Mucosa of rectum (tissue), 2 donors: ENCODE results near the gene LPA.
"Not testable (repeated sequence)": the region's sequence is repeated elsewhere in the genome, so short reads cannot be mapped to it uniquely, and the experiment has no call there.

Experiments
- H3K27ac ChIP-seq, 2 donors: one replicate each; pipeline ENCODE4 v1.7.0; 2013; ENCODE audit warnings: inconsistent platforms in 2 of 2, low read depth in 2 of 2, low read length in 2 of 2
- H3K27me3 ChIP-seq, 2 donors: one replicate each; pipeline ENCODE4 v1.7.0; 2013; ENCODE audit warnings: low read length in 2 of 2; ENCODE audit not compliant: control insufficient read depth in 2 of 2, insufficient read depth in 2 of 2
- H3K36me3 ChIP-seq, 2 donors: one replicate each; pipeline ENCODE4 v1.7.0; 2013; ENCODE audit warnings: low read length in 2 of 2; ENCODE audit not compliant: control insufficient read depth in 2 of 2, insufficient read depth in 2 of 2
- H3K4me1 ChIP-seq, 2 donors: one replicate each; pipeline ENCODE4 v1.7.0; 2013; ENCODE audit warnings: low read length in 2 of 2, mild to moderate bottlenecking in 1 of 2; ENCODE audit not compliant: control insufficient read depth in 2 of 2, insufficient read depth in 2 of 2
- H3K4me3 ChIP-seq, 2 donors: one replicate each; pipeline ENCODE4 v1.7.0; 2013; ENCODE audit warnings: low read length in 2 of 2
- H3K9ac ChIP-seq, 2 donors: one replicate each; pipeline ENCODE4 v1.7.0; 2013; ENCODE audit warnings: low read length in 2 of 2, low read depth in 1 of 2, mild to moderate bottlenecking in 1 of 2
- H3K9me3 ChIP-seq, 2 donors: one replicate each; pipeline ENCODE4 v1.7.0; 2013; ENCODE audit warnings: low read length in 2 of 2; ENCODE audit not compliant: control insufficient read depth in 2 of 2
- donor health status: healthy.
- donor health status: Normal muscosa, but diverticular disease.

LPA gene

GRCh38 chr6:160578515-160578914, 85.6 kb downstream of the LPA start:
- not testable (repeated sequence) for H3K4me1 ChIP-seq, H3K27ac ChIP-seq, H3K4me3 ChIP-seq, H3K27me3 ChIP-seq, H3K9me3 ChIP-seq, H3K36me3 ChIP-seq, H3K9ac ChIP-seq

- Histone ChIP-seq H3K9me3 (no peaks in the 10 kb centered on the region), H3K4me3 (no peak overlapping the region), H3K27ac (no peak overlapping the region), H3K9ac (no peak overlapping the region), H3K4me1 (no peaks in the 10 kb centered on the region), H3K27me3 (no peaks in the 10 kb centered on the region), H3K36me3 (no peaks in the 10 kb centered on the region)
These were observed 90.1 kb downstream of the LPA start for GRCh38 chr6:160573943-160574342.

- not testable (repeated sequence) for H3K36me3 ChIP-seq, H3K27ac ChIP-seq, H3K4me3 ChIP-seq, H3K9ac ChIP-seq, H3K27me3 ChIP-seq, H3K4me1 ChIP-seq, H3K9me3 ChIP-seq
These were observed 92.9 kb downstream of the LPA start for GRCh38 chr6:160571201-160571600.

GRCh38 chr6:160544802-160545201, 119.3 kb downstream of the LPA start:
- H3K4me1 ChIP-seq = no peaks in the 10 kb centered on the region
- H3K4me3 ChIP-seq = no peak overlapping the region
- no peak overlapping the region for H3K9ac ChIP-seq
- no peaks in the 10 kb centered on the region for H3K27me3 ChIP-seq
- no peak overlapping the region for H3K27ac ChIP-seq
- H3K9me3 ChIP-seq = no peaks in the 10 kb centered on the region
- H3K36me3 ChIP-seq = no peaks in the 10 kb centered on the region

- Histone ChIP-seq H3K4me3 (no peak overlapping the region), H3K36me3 (no peaks in the 10 kb centered on the region), H3K4me1 (no peaks in the 10 kb centered on the region), H3K27me3 (no peaks in the 10 kb centered on the region), H3K9me3 (no peaks in the 10 kb centered on the region), H3K9ac (no peak overlapping the region), H3K27ac (no peak overlapping the region)
These were observed 128.8 kb downstream of the LPA start for GRCh38 chr6:160535270-160535669.

GRCh38 chr6:160534050-160534696, 129.9 kb downstream of the LPA start:
- H3K9me3 ChIP-seq = no peaks in the 10 kb centered on the region
- H3K27ac ChIP-seq = no peak overlapping the region
- no peak overlapping the region for H3K9ac ChIP-seq
- H3K4me3 ChIP-seq = peak overlapping the region in 1 of 2 donors; percentile 23
- H3K27me3 ChIP-seq = no peaks in the 10 kb centered on the region
- H3K4me1 ChIP-seq = no peaks in the 10 kb centered on the region
- H3K36me3 ChIP-seq = no peaks in the 10 kb centered on the region

GRCh38 chr6:160532315-160532714, 131.8 kb downstream of the LPA start:
- Histone ChIP-seq H3K4me1 (no peaks in the 10 kb centered on the region), H3K27me3 (no peaks in the 10 kb centered on the region), H3K27ac (no peak overlapping the region), H3K9me3 (no peaks in the 10 kb centered on the region), H3K36me3 (no peaks in the 10 kb centered on the region), H3K4me3 (no peak overlapping the region), H3K9ac (no peak overlapping the region)

GRCh38 chr6:160531826-160532225, 132.2 kb downstream of the LPA start:
- Histone ChIP-seq H3K9me3 (no peaks in the 10 kb centered on the region), H3K9ac (no peak overlapping the region), H3K4me1 (no peaks in the 10 kb centered on the region), H3K4me3 (no peak overlapping the region), H3K36me3 (no peaks in the 10 kb centered on the region), H3K27me3 (no peaks in the 10 kb centered on the region), H3K27ac (no peak overlapping the region)

- H3K36me3 ChIP-seq, H3K27ac ChIP-seq, H3K9me3 ChIP-seq, H3K4me3 ChIP-seq, H3K4me1 ChIP-seq, H3K9ac ChIP-seq, H3K27me3 ChIP-seq: not testable (repeated sequence)
These were observed 134.6 kb downstream of the LPA start for GRCh38 chr6:160529524-160529923.

GRCh38 chr6:160523223-160523622, 140.9 kb downstream of the LPA start:
- Histone ChIP-seq H3K36me3 (no peaks in the 10 kb centered on the region), H3K27me3 (no peaks in the 10 kb centered on the region), H3K9ac (no peak overlapping the region), H3K4me1 (peaks cover 0 to 3% of the 10 kb centered on the region in 2 donors), H3K4me3 (no peak overlapping the region), H3K27ac (no peak overlapping the region), H3K9me3 (no peaks in the 10 kb centered on the region)
